Smooth muscle cell (in vitro differentiated cells): Measurements from ENCODE around the gene PLEKHA5. TPM values are rescaled to one million over a fixed set of nuclear protein-coding genes. Genes with fewer than 3 reads are reported as not detected.
"Not testable (repeated sequence)": the region's sequence is repeated elsewhere in the genome, so short reads cannot be mapped to it uniquely, and the experiment has no call there.

Source experiments
- DNase-seq: peaks from one replicate; lab custom pipeline; 2025; ENCODE audit not compliant: unreplicated experiment; lab: John Stamatoyannopoulos, UW
- H2AFZ ChIP-seq: fragments of 200-600 bp; sonication (generic); 2 replicates; pipeline ENCODE4 v1.6.0; 2016; ENCODE audit warnings: antibody characterized with exemption, low read depth, mild to moderate bottlenecking
- H3F3A ChIP-seq: fragments of 200-600 bp; sonication (generic); 2 replicates; pipeline ENCODE4 v1.6.0; 2017; ENCODE audit warnings: antibody characterized with exemption, low read depth
- H3K27ac ChIP-seq: fragments of 200-600 bp; sonication (generic); 2 replicates; pipeline ENCODE4 v1.5.1; 2016; ENCODE audit warnings: low read depth, mild to moderate bottlenecking
- H3K27me3 ChIP-seq: fragments of 200-600 bp; sonication (generic); 2 replicates; pipeline ENCODE4 v1.6.1; 2016; ENCODE audit warnings: low read depth, mild to moderate bottlenecking
- H3K36me3 ChIP-seq: fragments of 200-600 bp; sonication (generic); 2 replicates; pipeline ENCODE4 v1.5.1; 2016; ENCODE audit warnings: low read depth
- H3K4me1 ChIP-seq: fragments of 200-600 bp; sonication (generic); 2 replicates; pipeline ENCODE4 v1.5.1; 2016; ENCODE audit warnings: low read depth
- H3K4me2 ChIP-seq: fragments of 200-600 bp; sonication (generic); 2 replicates; pipeline ENCODE4 v1.6.0; 2016; ENCODE audit warnings: mild to moderate bottlenecking
- H3K4me3 ChIP-seq: fragments of 200-600 bp; sonication (generic); 2 replicates; pipeline ENCODE4 v1.5.1; 2016; ENCODE audit warnings: mild to moderate bottlenecking
- H3K79me2 ChIP-seq: fragments of 200-600 bp; sonication (generic); 2 replicates; pipeline ENCODE4 v1.6.0; 2016; ENCODE audit warnings: low read depth, mild to moderate bottlenecking
- H3K9ac ChIP-seq: fragments of 200-600 bp; sonication (generic); 2 replicates; pipeline ENCODE4 v1.6.0; 2016; ENCODE audit warnings: low read depth
- H3K9me3 ChIP-seq: fragments of 200-600 bp; sonication (generic); replicated peaks from 2 replicates; pipeline ENCODE4 v1.5.1; 2016; ENCODE audit warnings: low read depth
- H4K20me1 ChIP-seq: fragments of 200-600 bp; sonication (generic); 2 replicates; pipeline ENCODE4 v1.6.0; 2016; ENCODE audit warnings: low read depth
- WGBS: methylation state at CpG from one replicate; pipeline ENCODE4 v1.1.7; 2016; ENCODE audit warnings: low lambda C conversion rate; 5-methylcytosine and 5-hydroxymethylcytosine counted together
- polyA plus RNA-seq: library from polyadenylated mRNA; unstranded; fragments of >200 nt; fragmentation: Nextera tagmentation; extraction: Ambion mirVana; gene quantifications from 2 replicates; pipeline ENCODE4 v1.2.1, GENCODE V29; 2016
- total RNA-seq: library from RNA; depleted of rRNA; stranded (reverse); fragments of >200 nt; gene quantifications from 2 replicates; pipeline ENCODE4 v1.2.3, GENCODE V29; 2014
- TF ChIP-seq, protein P1 (sequence below): fragments of 200-600 bp; sonication (generic); IDR thresholded peaks from 2 replicates; pipeline ENCODE4 v1.5.1; 2017; ENCODE audit warnings: borderline replicate concordance, mild to moderate bottlenecking, antibody characterized with exemption; ENCODE audit not compliant: insufficient read depth, poor library complexity, severe bottlenecking

The PLEKHA5 gene
- total and polyA plus RNA-seq, 2 experiments from 2014 or later, result 21.4 to 43.1 TPM

DNA sequence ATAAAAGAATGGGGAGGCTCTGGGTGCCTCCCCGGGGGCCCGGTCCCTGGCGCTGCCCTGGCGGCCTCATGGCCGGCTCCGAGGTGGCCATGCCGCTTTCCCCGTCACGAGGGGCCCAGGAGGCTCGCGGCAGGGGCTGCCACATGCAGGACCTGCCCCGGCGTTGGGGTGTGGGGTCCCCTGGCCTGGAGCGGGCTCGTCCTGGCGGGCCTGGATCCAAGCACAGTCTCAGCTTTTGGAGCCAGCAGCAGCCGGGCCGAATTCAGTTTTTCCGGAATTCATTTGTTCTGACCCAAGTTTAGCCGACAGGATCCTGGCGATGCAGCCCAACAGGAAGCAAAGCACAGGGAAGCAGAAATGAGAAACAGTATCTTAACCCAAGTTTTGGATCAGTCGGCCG, 283.3 kb downstream of the PLEKHA5 start:
- Histone ChIP-seq H4K20me1 (no peaks in the 10 kb centered on the region), H3K79me2 (no peaks in the 10 kb centered on the region), H3K4me2 (no peak overlapping the region), H2AFZ (no peak overlapping the region), H3F3A (no peaks in the 10 kb centered on the region), H3K4me1 (peaks cover 13% of the 10 kb centered on the region), H3K9ac (no peak overlapping the region), H3K9me3 (no peaks in the 10 kb centered on the region), H3K4me3 (no peak overlapping the region), H3K36me3 (no peaks in the 10 kb centered on the region), H3K27ac (no peak overlapping the region), H3K27me3 (no peaks in the 10 kb centered on the region)
- WGBS, result 99% methylated on average over 23 of the region's 23 CpGs
- DNase-seq, result no peak
- TF ChIP-seq, protein P1, sequence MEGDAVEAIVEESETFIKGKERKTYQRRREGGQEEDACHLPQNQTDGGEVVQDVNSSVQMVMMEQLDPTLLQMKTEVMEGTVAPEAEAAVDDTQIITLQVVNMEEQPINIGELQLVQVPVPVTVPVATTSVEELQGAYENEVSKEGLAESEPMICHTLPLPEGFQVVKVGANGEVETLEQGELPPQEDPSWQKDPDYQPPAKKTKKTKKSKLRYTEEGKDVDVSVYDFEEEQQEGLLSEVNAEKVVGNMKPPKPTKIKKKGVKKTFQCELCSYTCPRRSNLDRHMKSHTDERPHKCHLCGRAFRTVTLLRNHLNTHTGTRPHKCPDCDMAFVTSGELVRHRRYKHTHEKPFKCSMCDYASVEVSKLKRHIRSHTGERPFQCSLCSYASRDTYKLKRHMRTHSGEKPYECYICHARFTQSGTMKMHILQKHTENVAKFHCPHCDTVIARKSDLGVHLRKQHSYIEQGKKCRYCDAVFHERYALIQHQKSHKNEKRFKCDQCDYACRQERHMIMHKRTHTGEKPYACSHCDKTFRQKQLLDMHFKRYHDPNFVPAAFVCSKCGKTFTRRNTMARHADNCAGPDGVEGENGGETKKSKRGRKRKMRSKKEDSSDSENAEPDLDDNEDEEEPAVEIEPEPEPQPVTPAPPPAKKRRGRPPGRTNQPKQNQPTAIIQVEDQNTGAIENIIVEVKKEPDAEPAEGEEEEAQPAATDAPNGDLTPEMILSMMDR, result no peak

DNA sequence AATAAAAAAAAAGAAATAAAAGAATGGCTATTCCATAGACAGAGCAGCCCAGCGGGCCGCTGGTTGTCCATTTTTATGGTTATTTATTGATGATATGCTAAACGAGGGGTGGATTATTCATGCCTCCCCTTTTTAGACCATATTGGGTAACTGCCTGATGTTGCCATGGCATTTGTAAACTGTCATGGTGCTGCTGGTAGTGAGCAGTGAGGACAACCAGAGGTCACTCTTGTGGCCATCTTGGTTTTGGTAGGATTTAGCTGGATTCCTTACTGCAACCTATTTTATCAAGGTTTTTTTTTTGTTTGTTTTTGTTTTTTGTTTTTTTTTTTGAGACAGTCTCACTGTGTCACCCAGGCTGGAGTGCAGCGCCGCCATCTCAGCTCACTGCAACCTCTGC, 284.0 kb downstream of the PLEKHA5 start:
- peaks cover 13% of the 10 kb centered on the region for H3K4me1 ChIP-seq
- not testable (repeated sequence) for H3K4me2 ChIP-seq, H2AFZ ChIP-seq, H3F3A ChIP-seq, H4K20me1 ChIP-seq, H3K4me3 ChIP-seq, H3K9ac ChIP-seq, H3K27ac ChIP-seq, H3K36me3 ChIP-seq, H3K9me3 ChIP-seq, DNase-seq, H3K27me3 ChIP-seq, H3K79me2 ChIP-seq
- WGBS, result 98% methylated on average over 5 of the region's 5 CpGs

DNA sequence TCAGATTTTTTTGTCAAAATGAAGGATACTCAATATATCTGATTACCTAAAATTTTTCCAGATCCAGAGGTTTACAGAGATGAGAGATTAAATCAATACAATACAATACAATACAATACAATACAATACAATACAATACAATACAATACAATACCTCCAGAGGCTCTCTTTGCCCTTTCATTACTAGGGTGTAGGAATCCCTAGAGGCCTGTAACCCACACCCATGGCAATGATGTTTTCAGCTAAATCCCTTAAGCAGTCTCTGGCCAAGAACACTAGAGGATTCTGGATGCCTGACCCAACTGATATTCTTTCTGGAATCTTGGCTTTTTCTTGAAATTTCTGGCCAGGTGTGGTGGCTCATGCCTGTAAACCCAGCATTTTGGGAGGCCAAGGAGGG, 286.0 kb downstream of the PLEKHA5 start:
- H3F3A ChIP-seq, result no peaks in the 10 kb centered on the region
- no peak overlapping the region for H3K4me2 ChIP-seq
- H3K9ac ChIP-seq, result no peak overlapping the region
- DNase-seq, result no peak
- TF ChIP-seq, protein P1, result no peak
- no peaks in the 10 kb centered on the region for H3K36me3 ChIP-seq
- H3K79me2 ChIP-seq, result no peaks in the 10 kb centered on the region
- H3K4me3 ChIP-seq, result no peak overlapping the region
- H3K27ac ChIP-seq, result no peak overlapping the region
- no peaks in the 10 kb centered on the region for H3K27me3 ChIP-seq
- no peaks in the 10 kb centered on the region for H3K4me1 ChIP-seq
- no peaks in the 10 kb centered on the region for H3K9me3 ChIP-seq
- H4K20me1 ChIP-seq, result no peaks in the 10 kb centered on the region
- no peak overlapping the region for H2AFZ ChIP-seq

DNA sequence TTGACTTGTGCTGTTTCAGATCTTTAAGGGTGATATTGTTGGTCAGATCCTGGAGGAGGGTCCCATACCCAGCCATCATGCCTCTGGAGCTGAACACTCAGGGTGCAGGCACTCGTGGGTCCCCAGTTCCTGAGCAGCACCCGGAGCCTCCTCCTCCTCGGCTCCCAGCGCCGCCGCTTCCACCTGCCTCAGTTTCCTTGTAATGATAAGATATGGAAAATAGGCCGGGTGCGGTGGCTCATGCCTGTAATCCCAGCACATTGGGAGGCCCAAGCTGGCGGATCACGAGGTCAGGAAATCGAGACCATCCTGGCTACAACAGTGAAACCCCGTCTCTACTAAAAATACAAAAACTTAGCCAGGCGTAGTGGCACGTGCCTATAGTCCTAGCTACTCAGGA, 289.6 kb downstream of the PLEKHA5 start:
- Histone ChIP-seq H3K36me3 (no peaks in the 10 kb centered on the region), H3K4me2 (no peak overlapping the region), H3K4me3 (no peak overlapping the region), H4K20me1 (no peaks in the 10 kb centered on the region), H3K79me2 (no peaks in the 10 kb centered on the region), H3K9me3 (no peaks in the 10 kb centered on the region), H3F3A (no peaks in the 10 kb centered on the region), H3K27me3 (no peaks in the 10 kb centered on the region), H3K27ac (no peak overlapping the region), H3K9ac (no peak overlapping the region), H2AFZ (no peak overlapping the region), H3K4me1 (no peaks in the 10 kb centered on the region)
- TF ChIP-seq, protein P1, result no peak
- no peak for DNase-seq
- 98% methylated on average over 14 of the region's 14 CpGs for WGBS
